HTERT RPE-1 (cell line): Measurements from ENCODE around the gene EPHB2.

ENCODE experiments used
- in situ Hi-C: fragments of 300-500 bp; cut with MboI; formaldehyde crosslinking; loops from 4 replicates; pipeline ENCODE4 v1.14.3; 2020; ENCODE audit warnings: low sequenced_read_pairs

The EPHB2 gene

DNA sequence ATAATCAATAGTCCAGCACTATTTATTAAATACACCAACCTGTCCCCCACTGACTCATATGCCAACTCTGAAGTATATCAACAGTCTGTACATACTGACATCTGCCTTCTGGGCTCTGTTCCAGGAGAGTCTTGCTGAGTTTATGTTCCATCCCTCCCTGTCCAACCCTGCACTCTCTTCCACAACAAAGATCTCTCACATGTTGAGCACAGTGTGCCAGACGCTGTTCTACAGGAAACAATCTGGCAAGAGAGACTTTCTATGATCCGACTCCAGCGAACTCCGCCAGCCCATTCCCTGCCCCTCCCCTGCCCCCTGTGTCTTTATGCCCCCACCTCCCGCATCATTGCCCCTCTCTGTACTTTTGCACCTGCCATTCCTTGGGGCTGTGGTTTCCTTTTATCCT lies 258.7 kb downstream of the EPHB2 start:
- in situ Hi-C loops, result no loop called here

DNA sequence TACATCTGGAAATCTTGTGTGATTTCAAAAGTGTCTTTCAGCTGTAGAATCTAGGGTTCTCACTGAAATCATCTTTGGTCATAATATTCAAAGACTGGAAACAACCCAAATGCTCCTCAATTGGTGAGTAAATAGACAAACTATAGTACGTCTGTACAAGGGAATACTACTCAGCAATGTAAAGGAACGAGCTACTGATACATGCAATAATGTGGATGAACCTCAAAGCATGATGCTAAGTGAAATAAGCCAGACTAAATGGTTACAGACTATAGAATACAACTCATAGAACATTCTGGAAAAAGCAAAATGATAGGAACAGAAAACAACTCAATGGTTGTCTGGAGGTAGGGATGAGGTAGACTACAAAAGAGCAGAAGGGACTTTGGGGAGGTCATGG lies 259.5 kb downstream of the EPHB2 start:
- in situ Hi-C loops, result no loop called here
